Transverse colon (tissue), 3 donors: ENCODE results near the gene FHL5.

ENCODE experiments used
- EP300 ChIP-seq: sonication (generic); formaldehyde crosslinking; IDR thresholded peaks from one replicate; pipeline ENCODE4 v1.6.1; 2017; ENCODE audit warnings: antibody characterized with exemption, low read depth
- TF ChIP-seq, protein P1 (sequence below), 5 experiments: fragments of 200-600 bp in 3 of 5; fragments of 450-650 bp in 2 of 5; sonication (generic) in 3 of 5; IDR thresholded peaks; 1 replicate in 2 of 5; 2 replicates in 3 of 5; pipeline ENCODE4 v1.5.1; 2016 to 2017; ENCODE audit warnings: antibody characterized with exemption in 5 of 5, inconsistent platforms in 3 of 5, mild to moderate bottlenecking in 2 of 5, moderate library complexity in 1 of 5

DNA sequence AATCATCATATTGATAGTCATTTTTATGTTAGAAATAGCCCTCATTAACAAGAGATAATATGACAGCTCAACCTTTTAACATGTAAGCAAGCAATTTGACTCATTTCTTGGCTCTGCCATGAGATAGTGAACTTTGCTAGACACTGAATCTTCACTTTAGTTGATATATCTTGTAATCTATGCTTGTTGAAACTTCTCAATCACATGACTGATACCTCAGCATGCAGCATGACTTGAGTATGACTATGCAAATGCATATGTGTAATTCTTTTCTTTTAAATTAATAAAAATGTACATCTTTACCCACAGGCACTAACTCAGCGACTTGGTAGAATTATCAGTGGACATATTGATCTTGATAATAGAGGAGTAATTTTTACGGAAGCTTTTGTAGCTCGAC, 34.7 kb upstream of the FHL5 start:
- TF ChIP-seq EP300 = no peak
- TF ChIP-seq, protein P1, sequence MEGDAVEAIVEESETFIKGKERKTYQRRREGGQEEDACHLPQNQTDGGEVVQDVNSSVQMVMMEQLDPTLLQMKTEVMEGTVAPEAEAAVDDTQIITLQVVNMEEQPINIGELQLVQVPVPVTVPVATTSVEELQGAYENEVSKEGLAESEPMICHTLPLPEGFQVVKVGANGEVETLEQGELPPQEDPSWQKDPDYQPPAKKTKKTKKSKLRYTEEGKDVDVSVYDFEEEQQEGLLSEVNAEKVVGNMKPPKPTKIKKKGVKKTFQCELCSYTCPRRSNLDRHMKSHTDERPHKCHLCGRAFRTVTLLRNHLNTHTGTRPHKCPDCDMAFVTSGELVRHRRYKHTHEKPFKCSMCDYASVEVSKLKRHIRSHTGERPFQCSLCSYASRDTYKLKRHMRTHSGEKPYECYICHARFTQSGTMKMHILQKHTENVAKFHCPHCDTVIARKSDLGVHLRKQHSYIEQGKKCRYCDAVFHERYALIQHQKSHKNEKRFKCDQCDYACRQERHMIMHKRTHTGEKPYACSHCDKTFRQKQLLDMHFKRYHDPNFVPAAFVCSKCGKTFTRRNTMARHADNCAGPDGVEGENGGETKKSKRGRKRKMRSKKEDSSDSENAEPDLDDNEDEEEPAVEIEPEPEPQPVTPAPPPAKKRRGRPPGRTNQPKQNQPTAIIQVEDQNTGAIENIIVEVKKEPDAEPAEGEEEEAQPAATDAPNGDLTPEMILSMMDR (IDR thresholded peaks at IDR 0.05) = no peak
